ENCODE measurements around the gene NUB1. TPM values are rescaled to one million over a fixed set of nuclear protein-coding genes. Genes with fewer than 3 reads are reported as not detected.
"Not testable (repeated sequence)": the region's sequence is repeated elsewhere in the genome, so short reads cannot be mapped to it uniquely, and the experiment has no call there.

Gene NUB1
- total RNA-seq, 1 donor from 2014 or later: 53.5 TPM

DNA sequence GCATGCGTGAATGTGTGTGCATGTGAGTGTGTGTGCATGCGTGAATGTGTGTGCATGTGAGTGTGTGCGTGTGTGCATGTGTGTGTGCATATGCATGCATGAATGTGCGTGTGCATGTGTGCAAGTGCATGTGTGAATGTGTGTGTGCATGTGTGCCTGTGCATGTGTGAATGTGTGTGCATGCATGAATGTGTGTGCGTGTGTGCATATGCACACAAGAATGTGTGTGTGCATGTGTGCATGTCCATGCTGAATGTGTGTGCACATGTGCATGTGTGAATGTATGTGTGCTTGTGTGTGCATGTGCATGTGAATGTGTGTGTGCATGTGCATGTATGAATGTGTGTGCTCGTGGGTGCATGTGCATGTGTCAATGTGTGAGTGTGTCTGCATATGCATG is 42.1 kb upstream of the NUB1 start:
- no peak for DNase-seq (ENCODE audit: low spot score, unreplicated experiment)
- Mint-ChIP-seq H3K4me3 (ENCODE audit: low read depth) (no peak overlapping the region), H3K4me1 (ENCODE audit: low read depth) (no peaks in the 10 kb centered on the region), H3K27me3 (peaks cover 52% of the 10 kb centered on the region), H3K9me3 (ENCODE audit: low read depth) (no peaks in the 10 kb centered on the region), H3K27ac (no peak overlapping the region), H3K36me3 (ENCODE audit: insufficient read depth) (no peaks in the 10 kb centered on the region)
- TF ChIP-seq, protein P1, sequence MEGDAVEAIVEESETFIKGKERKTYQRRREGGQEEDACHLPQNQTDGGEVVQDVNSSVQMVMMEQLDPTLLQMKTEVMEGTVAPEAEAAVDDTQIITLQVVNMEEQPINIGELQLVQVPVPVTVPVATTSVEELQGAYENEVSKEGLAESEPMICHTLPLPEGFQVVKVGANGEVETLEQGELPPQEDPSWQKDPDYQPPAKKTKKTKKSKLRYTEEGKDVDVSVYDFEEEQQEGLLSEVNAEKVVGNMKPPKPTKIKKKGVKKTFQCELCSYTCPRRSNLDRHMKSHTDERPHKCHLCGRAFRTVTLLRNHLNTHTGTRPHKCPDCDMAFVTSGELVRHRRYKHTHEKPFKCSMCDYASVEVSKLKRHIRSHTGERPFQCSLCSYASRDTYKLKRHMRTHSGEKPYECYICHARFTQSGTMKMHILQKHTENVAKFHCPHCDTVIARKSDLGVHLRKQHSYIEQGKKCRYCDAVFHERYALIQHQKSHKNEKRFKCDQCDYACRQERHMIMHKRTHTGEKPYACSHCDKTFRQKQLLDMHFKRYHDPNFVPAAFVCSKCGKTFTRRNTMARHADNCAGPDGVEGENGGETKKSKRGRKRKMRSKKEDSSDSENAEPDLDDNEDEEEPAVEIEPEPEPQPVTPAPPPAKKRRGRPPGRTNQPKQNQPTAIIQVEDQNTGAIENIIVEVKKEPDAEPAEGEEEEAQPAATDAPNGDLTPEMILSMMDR (IDR thresholded peaks at IDR 0.05; ENCODE audit: unreplicated experiment): no peak

DNA sequence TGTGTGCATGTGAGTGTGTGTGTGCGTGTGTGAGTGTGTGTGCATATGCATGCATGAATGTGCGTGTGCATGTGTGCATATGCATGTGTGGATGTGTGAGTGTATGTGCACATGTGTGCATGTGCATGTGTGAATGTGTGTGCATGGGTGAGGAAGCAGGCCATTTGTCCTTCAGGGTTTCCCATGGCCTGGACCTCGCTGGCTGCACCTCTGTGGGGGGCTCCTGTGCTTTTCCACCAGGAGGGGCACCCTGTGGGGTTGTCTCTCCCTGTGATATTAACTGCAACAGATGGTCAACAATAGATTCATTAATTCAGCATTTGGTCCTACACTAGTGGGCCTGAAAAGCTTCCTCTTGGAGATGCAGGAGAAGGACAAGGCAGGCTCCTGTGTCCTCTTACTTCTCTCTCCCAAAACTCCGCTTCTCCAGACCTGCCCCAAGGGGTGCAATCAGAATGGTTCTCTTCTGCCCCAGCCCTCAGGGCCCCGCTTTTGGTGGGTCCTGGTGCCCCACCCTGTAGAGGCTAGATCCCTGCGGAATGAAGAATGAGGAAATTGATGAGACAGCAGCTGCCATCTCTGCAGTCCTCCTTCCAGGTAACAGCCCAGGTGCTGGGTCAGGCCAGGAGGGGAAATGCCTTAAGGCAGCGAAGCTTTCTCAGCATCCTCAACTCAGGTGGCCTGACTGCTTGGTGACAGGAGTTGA is 41.5 kb upstream of the NUB1 start:
- no peaks in the 10 kb centered on the region for H3K9me3 Mint-ChIP-seq (ENCODE audit: low read depth)
- no peak overlapping the region for H3K4me3 Mint-ChIP-seq (ENCODE audit: low read depth)
- TF ChIP-seq, protein P1 (IDR thresholded peaks at IDR 0.05; ENCODE audit: unreplicated experiment): no peak
- H3K27me3 Mint-ChIP-seq: peaks cover 51% of the 10 kb centered on the region
- no peaks in the 10 kb centered on the region for H3K36me3 Mint-ChIP-seq (ENCODE audit: insufficient read depth)
- DNase-seq (ENCODE audit: low spot score, unreplicated experiment): no peak
- H3K27ac Mint-ChIP-seq: no peak overlapping the region
- H3K4me1 Mint-ChIP-seq (ENCODE audit: low read depth): peaks cover 5% of the 10 kb centered on the region

DNA sequence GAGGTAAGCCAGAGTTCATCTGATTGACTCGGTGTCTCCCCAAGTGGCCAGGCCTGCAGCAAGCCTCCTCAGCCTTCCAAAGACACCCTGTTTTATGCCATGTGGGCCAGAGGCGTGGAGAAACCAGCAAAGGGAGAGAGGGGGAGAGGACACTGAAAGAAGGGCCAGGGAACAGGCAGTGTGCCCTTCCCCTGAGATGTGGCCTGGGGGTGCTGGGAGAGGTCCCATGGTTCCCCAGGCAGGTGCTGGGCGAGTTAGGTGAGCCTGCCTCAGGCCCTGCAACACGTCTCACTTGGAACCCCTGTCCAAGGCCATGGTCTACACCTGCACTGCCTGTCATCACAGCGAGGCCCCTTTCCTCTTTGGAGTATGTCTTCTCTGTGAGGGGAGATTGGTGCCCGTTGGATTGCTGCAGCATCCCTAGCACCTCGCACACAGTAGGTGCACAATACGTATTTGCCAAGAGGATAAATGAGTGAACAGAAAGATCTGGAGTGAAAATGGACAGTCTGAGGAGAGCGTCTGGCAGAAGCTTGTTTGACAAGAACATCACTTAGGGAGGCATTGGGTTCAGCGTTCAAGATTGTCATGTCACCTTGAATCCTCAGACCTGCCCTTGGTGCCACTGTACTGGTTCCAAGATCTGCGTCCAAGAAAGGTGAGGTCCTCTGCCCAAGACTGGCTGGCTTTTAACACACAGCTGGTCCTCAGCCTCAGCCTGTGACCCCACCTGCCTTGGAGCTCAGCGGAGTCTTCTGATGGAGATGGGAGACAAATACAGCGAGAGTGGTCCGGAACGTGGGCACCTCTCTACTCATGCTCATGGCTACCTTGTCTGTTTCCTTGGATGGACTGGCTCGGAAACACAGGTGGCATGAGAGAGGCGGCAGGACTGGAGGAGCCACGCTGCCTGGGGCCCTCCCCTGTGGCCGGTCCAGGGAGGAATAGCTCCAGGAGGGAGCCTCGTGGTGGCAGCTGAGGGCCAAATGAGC is 39.8 kb upstream of the NUB1 start:
- Mint-ChIP-seq H3K27ac (no peak overlapping the region), H3K4me3 (ENCODE audit: low read depth) (no peak overlapping the region), H3K27me3 (peaks cover 57% of the 10 kb centered on the region), H3K36me3 (ENCODE audit: insufficient read depth) (no peaks in the 10 kb centered on the region), H3K4me1 (ENCODE audit: low read depth) (peaks cover 11% of the 10 kb centered on the region), H3K9me3 (ENCODE audit: low read depth) (no peaks in the 10 kb centered on the region)
- DNase-seq (ENCODE audit: low spot score, unreplicated experiment): no peak
- TF ChIP-seq, protein P1 (IDR thresholded peaks at IDR 0.05; ENCODE audit: unreplicated experiment): no peak

DNA sequence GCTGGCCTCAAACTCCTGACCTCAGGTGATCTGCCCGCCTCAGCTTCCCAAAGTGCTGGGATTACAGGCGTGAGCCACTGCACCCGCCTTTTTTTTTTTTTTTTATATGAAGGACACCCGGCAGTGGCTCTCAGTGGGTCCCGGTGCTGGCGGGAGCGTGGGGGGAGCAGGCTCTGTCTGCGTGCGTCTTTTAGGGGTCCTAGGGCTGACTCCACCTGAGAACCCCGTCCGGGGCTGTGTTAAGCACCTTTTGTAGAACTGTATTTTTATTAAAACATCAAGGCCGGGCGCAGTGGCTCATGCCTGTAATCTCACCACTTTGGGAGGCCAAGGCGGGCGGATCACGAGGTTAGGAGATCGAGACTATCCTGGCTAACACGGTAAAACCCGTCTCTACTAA is 37.4 kb upstream of the NUB1 start:
- H3K9me3 Mint-ChIP-seq (ENCODE audit: low read depth); H3K36me3 Mint-ChIP-seq (ENCODE audit: insufficient read depth); DNase-seq (ENCODE audit: low spot score, unreplicated experiment); H3K27ac Mint-ChIP-seq: not testable (repeated sequence)
- peak overlapping the region; percentile 68 for H3K4me3 Mint-ChIP-seq (ENCODE audit: low read depth)
- peaks cover 49% of the 10 kb centered on the region for H3K27me3 Mint-ChIP-seq
- H3K4me1 Mint-ChIP-seq (ENCODE audit: low read depth): peaks cover 16% of the 10 kb centered on the region

DNA sequence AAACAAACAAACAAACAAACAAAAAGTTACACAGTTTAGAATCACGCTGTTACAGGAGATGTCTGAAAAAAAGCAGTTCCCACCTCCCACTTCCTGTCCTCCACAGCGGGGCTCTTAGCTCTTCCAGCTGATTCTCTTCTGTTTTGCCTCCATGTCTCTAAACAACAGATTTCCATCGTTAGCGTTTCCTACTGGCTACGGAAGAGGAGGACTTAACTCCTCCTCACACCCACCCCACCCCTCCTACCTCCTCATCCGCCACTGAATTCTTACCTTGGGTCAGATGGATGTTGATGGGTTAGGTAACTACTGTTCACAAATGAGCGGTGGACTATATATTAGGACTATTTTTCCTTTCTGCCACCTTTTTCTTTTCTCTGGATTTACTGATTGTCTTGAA is 36.8 kb upstream of the NUB1 start:
- DNase-seq (ENCODE audit: low spot score, unreplicated experiment): no peak
- Mint-ChIP-seq H3K9me3 (ENCODE audit: low read depth) (no peaks in the 10 kb centered on the region), H3K27me3 (peaks cover 44% of the 10 kb centered on the region), H3K27ac (peak overlapping the region; percentile 57), H3K4me3 (ENCODE audit: low read depth) (peak overlapping the region; percentile 68), H3K36me3 (ENCODE audit: insufficient read depth) (no peaks in the 10 kb centered on the region), H3K4me1 (ENCODE audit: low read depth) (peaks cover 16% of the 10 kb centered on the region)
- TF ChIP-seq, protein P1 (IDR thresholded peaks at IDR 0.05; ENCODE audit: unreplicated experiment): no peak

Data from progenitor cell of endocrine pancreas (in vitro differentiated cells).